GM23248 (cell line): ENCODE measurements around the gene SLC25A21. TPM values are rescaled to one million over a fixed set of nuclear protein-coding genes. Genes with fewer than 3 reads are reported as not detected.

Source experiments
- DNase-seq: peaks from one replicate; pipeline ENCODE4 v3.0.0-alpha.2; 2015
- H2AFZ ChIP-seq: fragments of 200-600 bp; sonication (generic); 2 replicates; pipeline ENCODE4 v1.6.1; 2016; ENCODE audit warnings: antibody characterized with exemption
- H3F3A ChIP-seq: fragments of 200-600 bp; sonication (generic); 2 replicates; pipeline ENCODE4 v1.6.1; 2016; ENCODE audit warnings: mild to moderate bottlenecking, antibody characterized with exemption, mixed run types; ENCODE audit not compliant: insufficient read depth
- H3K27ac ChIP-seq: fragments of 200-600 bp; sonication (generic); 2 replicates; pipeline ENCODE4 v1.5.1; 2016; ENCODE audit warnings: mild to moderate bottlenecking
- H3K27me3 ChIP-seq: fragments of 200-600 bp; sonication (generic); replicated peaks from 2 replicates; pipeline ENCODE4 v1.6.1; 2016; ENCODE audit warnings: mild to moderate bottlenecking; ENCODE audit not compliant: insufficient read depth
- H3K36me3 ChIP-seq: fragments of 200-600 bp; sonication (generic); 2 replicates; pipeline ENCODE4 v1.6.1; 2016; ENCODE audit warnings: low read depth, mild to moderate bottlenecking
- H3K4me1 ChIP-seq: fragments of 200-600 bp; sonication (generic); 2 replicates; pipeline ENCODE4 v1.6.1; 2016; ENCODE audit warnings: mild to moderate bottlenecking; ENCODE audit not compliant: insufficient read depth
- H3K4me2 ChIP-seq: fragments of 200-600 bp; sonication (generic); one replicate; pipeline ENCODE4 v1.6.1; 2016; ENCODE audit warnings: mild to moderate bottlenecking; ENCODE audit not compliant: unreplicated experiment
- H3K4me3 ChIP-seq: fragments of 200-600 bp; sonication (generic); 2 replicates; pipeline ENCODE4 v1.5.1; 2016; ENCODE audit warnings: mild to moderate bottlenecking
- H3K79me2 ChIP-seq: fragments of 200-600 bp; sonication (generic); 2 replicates; pipeline ENCODE4 v1.6.1; 2016; ENCODE audit warnings: mild to moderate bottlenecking; ENCODE audit not compliant: insufficient read depth
- H3K9ac ChIP-seq: fragments of 200-600 bp; sonication (generic); 2 replicates; pipeline ENCODE4 v1.6.1; 2016; ENCODE audit warnings: mild to moderate bottlenecking
- H3K9me2 ChIP-seq: fragments of 200-600 bp; sonication (generic); 2 replicates; pipeline ENCODE4 v1.6.1; 2016; ENCODE audit warnings: mixed run types, mild to moderate bottlenecking, moderate library complexity; ENCODE audit not compliant: insufficient read depth
- H3K9me3 ChIP-seq: fragments of 200-600 bp; sonication (generic); one replicate; pipeline ENCODE4 v1.6.1; 2017; ENCODE audit warnings: low read depth
- H4K20me1 ChIP-seq: fragments of 200-600 bp; sonication (generic); 2 replicates; pipeline ENCODE4 v1.6.0; 2016; ENCODE audit not compliant: insufficient read depth
- EZH2 ChIP-seq: fragments of 200-600 bp; sonication (generic); IDR thresholded peaks from 2 replicates; pipeline ENCODE4 v1.6.1; 2018; ENCODE audit warnings: antibody characterized with exemption, mild to moderate bottlenecking; ENCODE audit not compliant: insufficient read depth, poor library complexity, severe bottlenecking
- EZH2phosphoT487 ChIP-seq: fragments of 200-600 bp; sonication (generic); IDR thresholded peaks from 2 replicates; pipeline ENCODE4 v1.6.1; 2018; ENCODE audit warnings: antibody characterized with exemption, moderate library complexity, mild to moderate bottlenecking, low read depth; ENCODE audit not compliant: insufficient read depth
- WGBS, 2 experiments: methylation state at CpG; one replicate each; pipeline ENCODE4 v1.1.6; 2015 to 2017; ENCODE audit warnings: low lambda C conversion rate in 2 of 2, low coverage in 1 of 2; ENCODE audit errors: missing lambda C conversion rate in 2 of 2; 5-methylcytosine and 5-hydroxymethylcytosine counted together
- in situ Hi-C: fragments of 300-500 bp; cut with MboI; formaldehyde crosslinking; loops from 2 replicates; pipeline ENCODE4 v1.15.0; 2020
- polyA plus RNA-seq: library from polyadenylated mRNA; unstranded; fragments of >200 nt; fragmentation: Nextera tagmentation; extraction: Ambion mirVana; gene quantifications from 2 replicates; pipeline ENCODE4 v1.2.1, GENCODE V29; 2016
- total RNA-seq: library from RNA; depleted of rRNA; stranded (reverse); fragments of >200 nt; shearing (Covaris generic); gene quantifications from 2 replicates; pipeline ENCODE4 v1.2.3, GENCODE V29; 2014

SLC25A21 gene
- total and polyA plus RNA-seq, 2 experiments from 2014 or later: 0.26 TPM; not detected in 1

DNA sequence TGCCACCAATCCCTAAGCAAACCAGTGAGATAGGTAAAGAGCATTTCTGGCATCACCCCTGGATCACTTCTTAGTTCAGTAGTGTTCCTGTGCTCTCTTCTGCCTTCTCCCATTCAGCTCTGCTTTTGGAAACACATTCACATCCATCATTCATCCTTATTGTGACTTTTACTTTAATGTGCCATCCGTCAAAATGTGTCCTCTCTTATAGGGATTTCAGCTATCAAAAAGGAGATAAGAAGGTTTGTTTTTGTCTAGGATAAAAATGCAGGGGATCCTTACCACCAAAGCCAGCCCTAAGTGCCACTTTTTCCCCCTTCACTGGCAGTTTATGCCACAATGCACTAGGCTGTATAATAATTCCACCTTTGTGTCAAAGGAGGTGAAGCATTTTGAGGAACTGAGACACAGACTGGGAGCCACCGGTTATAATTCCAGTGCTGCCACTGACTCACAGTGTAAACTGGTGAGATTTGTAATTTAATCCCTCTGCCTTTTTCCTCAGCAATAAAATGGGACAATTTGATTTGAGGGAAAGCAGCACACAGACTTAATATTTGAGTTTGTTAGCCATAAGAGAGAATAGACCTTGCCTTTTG, 352.2 kb downstream of the SLC25A21 start:
- no peak overlapping the region for H3K4me2 ChIP-seq
- in situ Hi-C loops: no loop called here
- WGBS, 2 experiments: 62 to 63% methylated on average over 2 of the region's 2 CpGs
- TF ChIP-seq EZH2phosphoT487: no peak
- TF ChIP-seq EZH2: no peak
- no peaks in the 10 kb centered on the region for H3K36me3 ChIP-seq
- no peaks in the 10 kb centered on the region for H4K20me1 ChIP-seq
- no peaks in the 10 kb centered on the region for H3K79me2 ChIP-seq
- H3F3A ChIP-seq: no peaks in the 10 kb centered on the region
- H3K4me3 ChIP-seq: no peak overlapping the region
- no peaks in the 10 kb centered on the region for H3K9me3 ChIP-seq
- no peak overlapping the region for H3K27ac ChIP-seq
- DNase-seq: peak; percentile 9
- no peaks in the 10 kb centered on the region for H3K9me2 ChIP-seq
- H2AFZ ChIP-seq: no peak overlapping the region
- 0 out of 2 replicates have a peak, but pooled peaks cover 3% of the 10 kb centered on the region for H3K4me1 ChIP-seq
- H3K9ac ChIP-seq: no peak overlapping the region
- H3K27me3 ChIP-seq: no peaks in the 10 kb centered on the region; the same call in 1 of the 2 replicates

DNA sequence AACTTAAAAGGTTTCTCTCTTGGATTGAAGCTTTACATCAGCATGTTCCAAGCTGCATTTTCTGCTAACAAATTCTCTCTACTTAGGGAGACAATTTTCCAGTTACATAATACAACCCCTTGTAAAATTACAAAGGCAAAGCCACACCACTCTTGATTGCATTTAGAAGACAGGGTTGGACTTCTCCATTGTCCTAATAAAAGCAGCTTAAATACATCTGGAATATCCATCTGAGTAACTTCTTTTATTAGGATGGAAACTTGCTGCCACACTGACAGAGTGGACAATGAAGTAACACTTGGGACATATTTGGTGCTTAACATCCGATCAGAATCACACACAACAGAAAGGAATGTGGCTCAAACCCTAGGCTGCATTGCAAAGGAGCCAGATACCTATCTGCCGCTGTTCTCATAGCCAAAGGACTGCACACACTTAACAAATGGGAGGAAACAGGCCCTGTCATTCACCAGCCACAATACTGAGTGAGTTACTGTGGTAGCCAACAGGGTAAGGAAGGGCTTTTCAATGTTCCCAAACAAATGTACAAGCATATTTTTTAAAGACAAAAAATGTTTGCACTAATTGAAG, 353.5 kb downstream of the SLC25A21 start:
- no peaks in the 10 kb centered on the region for H3K79me2 ChIP-seq
- WGBS, 2 experiments: 28 to 30% methylated on average over 2 of the region's 2 CpGs
- no peaks in the 10 kb centered on the region for H3K36me3 ChIP-seq
- H4K20me1 ChIP-seq: no peaks in the 10 kb centered on the region
- TF ChIP-seq EZH2phosphoT487: no peak
- no peak for TF ChIP-seq EZH2
- H3K9me2 ChIP-seq: no peaks in the 10 kb centered on the region
- H3K4me1 ChIP-seq: 0 out of 2 replicates have a peak, but pooled peaks cover 3% of the 10 kb centered on the region
- DNase-seq: peak; percentile 57
- H3K9me3 ChIP-seq: no peaks in the 10 kb centered on the region
- H3K4me2 ChIP-seq: no peak overlapping the region
- H3K27me3 ChIP-seq: no peaks in the 10 kb centered on the region; the same call in 1 of the 2 replicates
- no peak overlapping the region for H3K9ac ChIP-seq
- in situ Hi-C loops: no loop called here
- H3K27ac ChIP-seq: no peak overlapping the region
- H2AFZ ChIP-seq: no peak overlapping the region
- H3K4me3 ChIP-seq: no peak overlapping the region
- H3F3A ChIP-seq: no peaks in the 10 kb centered on the region

DNA sequence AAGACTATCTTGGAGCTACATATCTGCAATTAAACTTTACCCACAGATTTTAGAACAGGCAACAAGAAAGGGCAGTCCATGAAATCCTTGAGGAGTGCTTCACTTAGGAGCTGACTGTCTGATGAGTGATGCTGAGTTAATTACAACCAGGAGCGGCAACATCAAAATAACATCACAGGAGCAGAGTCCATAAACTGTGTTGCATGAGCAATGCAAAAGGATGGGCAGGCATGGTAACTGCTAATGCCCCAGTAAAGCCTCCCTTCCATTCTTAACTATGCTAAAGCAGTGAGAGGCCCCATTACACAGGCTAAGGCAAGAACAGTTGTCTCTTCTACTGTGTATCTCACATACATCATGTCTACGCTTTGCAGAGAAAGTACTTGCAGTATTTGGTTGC, 354.2 kb downstream of the SLC25A21 start:
- Histone ChIP-seq H3K4me3 (no peak overlapping the region), H3F3A (no peaks in the 10 kb centered on the region), H3K4me2 (no peak overlapping the region), H3K4me1 (0 out of 2 replicates have a peak, but pooled peaks cover 3% of the 10 kb centered on the region), H3K27me3 (no peaks in the 10 kb centered on the region; the same call in 1 of the 2 replicates), H2AFZ (no peak overlapping the region), H3K9me2 (no peaks in the 10 kb centered on the region), H3K79me2 (no peaks in the 10 kb centered on the region), H3K36me3 (no peaks in the 10 kb centered on the region), H3K9me3 (no peaks in the 10 kb centered on the region), H4K20me1 (no peaks in the 10 kb centered on the region), H3K9ac (no peak overlapping the region), H3K27ac (no peak overlapping the region)
- WGBS, 2 experiments: 67 to 75% methylated on average over 2 of the region's 2 CpGs
- TF ChIP-seq EZH2phosphoT487 (no peak), EZH2 (no peak)
- peak; percentile 17 for DNase-seq
- in situ Hi-C loops: no loop called here

DNA sequence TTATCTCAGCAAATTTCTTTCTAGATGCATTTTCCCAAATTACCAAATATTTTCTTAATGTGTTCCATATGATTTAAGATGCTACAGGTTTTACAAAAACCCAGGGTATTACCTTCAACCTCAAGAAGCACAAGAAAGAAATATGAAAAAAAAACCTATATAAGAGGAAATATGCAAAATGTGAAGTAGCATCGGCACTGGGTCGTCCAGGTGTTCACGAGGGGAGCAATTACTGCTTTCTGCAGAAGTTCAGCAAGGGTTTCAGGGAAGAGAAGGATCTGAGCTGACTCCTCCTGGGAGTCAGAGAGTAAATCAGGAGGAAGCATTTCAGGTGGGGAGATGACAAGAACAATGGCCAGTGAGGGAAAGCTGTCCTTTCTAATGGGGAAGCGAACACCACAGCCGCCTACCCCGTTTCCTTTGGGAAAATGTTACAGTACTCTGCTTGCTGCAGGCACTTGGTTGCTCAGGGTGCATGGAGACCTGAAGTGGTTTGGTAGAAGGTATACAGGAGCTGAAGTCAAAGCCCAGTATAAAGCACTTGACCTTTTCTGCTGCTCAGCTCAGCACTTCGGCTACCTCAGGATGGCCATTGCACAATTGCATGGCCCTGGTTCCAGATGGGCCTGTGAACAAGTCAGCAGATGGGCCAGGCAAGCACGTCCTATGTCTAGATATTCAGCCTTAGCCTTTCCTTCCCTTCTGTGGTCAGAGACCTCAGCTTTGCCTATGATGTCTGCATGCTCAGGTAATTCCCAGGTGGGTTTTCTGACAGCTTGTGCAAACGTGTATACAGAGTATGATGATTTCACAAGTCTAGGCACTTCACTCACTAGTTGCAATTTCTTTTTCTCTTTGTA, 355.1 kb downstream of the SLC25A21 start:
- no peaks in the 10 kb centered on the region for H3K36me3 ChIP-seq
- in situ Hi-C loops: no loop called here
- no peak overlapping the region for H3K9ac ChIP-seq
- 72 to 79% methylated on average over 9 of the region's 9 CpGs for WGBS, 2 experiments
- no peaks in the 10 kb centered on the region for H4K20me1 ChIP-seq
- no peaks in the 10 kb centered on the region for H3K9me2 ChIP-seq
- H3K27me3 ChIP-seq: no peaks in the 10 kb centered on the region
- no peak overlapping the region for H3K4me2 ChIP-seq
- no peaks in the 10 kb centered on the region for H3K9me3 ChIP-seq
- no peak for TF ChIP-seq EZH2
- no peak for TF ChIP-seq EZH2phosphoT487
- H3K4me3 ChIP-seq: no peak overlapping the region
- no peak overlapping the region for H3K27ac ChIP-seq
- 0 out of 2 replicates have a peak, but pooled peaks cover 3% of the 10 kb centered on the region for H3K4me1 ChIP-seq
- no peak for DNase-seq
- no peaks in the 10 kb centered on the region for H3K79me2 ChIP-seq
- no peak overlapping the region for H2AFZ ChIP-seq
- H3F3A ChIP-seq: no peaks in the 10 kb centered on the region
